Ascending aorta (tissue), 2 donors: ENCODE data around the gene MCOLN2. TPM values are rescaled to one million over a fixed set of nuclear protein-coding genes. Genes with fewer than 3 reads are reported as not detected.
A peak's percentile ranks its signal among the peaks of the same experiment; 100 is the strongest.

ENCODE experiments used
- DNase-seq, 2 donors: peaks; one replicate each; pipeline ENCODE4 v3.0.0-alpha.2; 2019; ENCODE audit warnings: low spot score in 2 of 2
- H3K27ac ChIP-seq, 2 donors: fragments of 200-600 bp; sonication (generic); one replicate each; pipeline ENCODE4 v1.5.1; 2016 to 2017; ENCODE audit warnings: mild to moderate bottlenecking in 1 of 2
- H3K27me3 ChIP-seq: fragments of 200-600 bp; sonication (generic); one replicate; pipeline ENCODE4 v1.5.1; 2017
- H3K36me3 ChIP-seq, 2 donors: fragments of 200-600 bp; sonication (generic); one replicate each; pipeline ENCODE4 v1.5.1; 2016
- H3K4me1 ChIP-seq, 2 donors: fragments of 200-600 bp; sonication (generic); one replicate each; pipeline ENCODE4 v1.5.1; 2016 to 2017; ENCODE audit warnings: mild to moderate bottlenecking in 1 of 2
- H3K4me3 ChIP-seq, 2 donors: fragments of 200-600 bp; sonication (generic); one replicate each; pipeline ENCODE4 v1.5.1; 2016 to 2017; ENCODE audit warnings: mild to moderate bottlenecking in 1 of 2
- H3K9me3 ChIP-seq, 2 donors: fragments of 200-600 bp; sonication (generic); one replicate each; pipeline ENCODE4 v1.5.1; 2016
- CTCF ChIP-seq, 3 experiments: fragments of 200-600 bp in 2 of 3; fragments of 450-650 bp in 1 of 3; sonication (generic) in 2 of 3; IDR thresholded peaks; one replicate each; pipeline ENCODE4 v1.5.1; 2016 to 2019; ENCODE audit warnings: antibody characterized with exemption in 3 of 3, mild to moderate bottlenecking in 1 of 3, moderate library complexity in 1 of 3
- intact Hi-C: fragments of 100-400 bp; cut with DNase I; formaldehyde crosslinking; loops from one replicate; pipeline ENCODE4 v1.15.1; 2023
- total RNA-seq: library from RNA; depleted of rRNA; stranded (reverse); fragments of >200 nt; gene quantifications from one replicate; pipeline ENCODE4 v1.1.0, GENCODE V29; 2016

MCOLN2 gene
- total RNA-seq, 1 donor from 2014 or later, result not detected

DNA sequence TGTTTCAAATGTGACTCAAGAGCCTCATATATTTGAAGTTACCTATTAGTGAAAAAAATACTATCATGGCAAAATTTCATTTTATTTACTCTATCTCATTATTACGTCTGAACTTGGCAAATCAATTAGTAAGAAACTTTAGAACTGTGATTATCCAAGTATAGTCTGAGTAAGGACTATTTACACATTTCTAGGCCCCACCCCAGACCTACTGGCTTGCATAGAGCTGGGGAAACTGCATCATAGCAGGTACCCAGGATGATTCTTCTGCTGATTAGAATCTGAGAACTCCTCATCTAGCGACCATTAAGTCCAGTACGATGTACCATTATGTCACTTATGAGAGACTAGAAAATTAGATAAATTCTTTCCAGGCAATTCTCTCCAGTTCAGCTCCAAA is 31.2 kb upstream of the MCOLN2 start:
- Histone ChIP-seq H3K27me3 (no peaks in the 10 kb centered on the region), H3K4me3 (no peak overlapping the region), H3K4me1 (no peaks in the 10 kb centered on the region), H3K36me3 (no peaks in the 10 kb centered on the region), H3K9me3 (no peaks in the 10 kb centered on the region), H3K27ac (no peak overlapping the region)
- DNase-seq, result no peak
- TF ChIP-seq CTCF (IDR thresholded peaks at IDR 0.05), result no peak
- intact Hi-C loops, result no loop called here

GRCh38 chr1:85027242-85027983 is 30.5 kb upstream of the MCOLN2 start:
- H3K27me3 ChIP-seq, result no peaks in the 10 kb centered on the region
- DNase-seq, result no peak
- no peak overlapping the region for H3K4me3 ChIP-seq
- peak in 1 of 3 experiments; percentile 37 for TF ChIP-seq CTCF (IDR thresholded peaks at IDR 0.05)
- H3K4me1 ChIP-seq, result no peaks in the 10 kb centered on the region
- intact Hi-C loops, result loop anchor here (1.0 kb wide), 1 partner anchor 82 kb away; no protein-coding TSS in a partner anchor
- no peaks in the 10 kb centered on the region for H3K9me3 ChIP-seq
- H3K36me3 ChIP-seq, result no peaks in the 10 kb centered on the region
- H3K27ac ChIP-seq, result no peak overlapping the region

- Histone ChIP-seq H3K9me3 (no peaks in the 10 kb centered on the region), H3K36me3 (no peaks in the 10 kb centered on the region), H3K27me3 (no peaks in the 10 kb centered on the region), H3K4me1 (no peaks in the 10 kb centered on the region), H3K27ac (no peak overlapping the region), H3K4me3 (no peak overlapping the region)
- DNase-seq, result no peak
- TF ChIP-seq CTCF (IDR thresholded peaks at IDR 0.05), result no peak
- intact Hi-C loops, result no loop called here
Observed at GRCh38 chr1:85025940-85026339, 29.0 kb upstream of the MCOLN2 start.

DNA sequence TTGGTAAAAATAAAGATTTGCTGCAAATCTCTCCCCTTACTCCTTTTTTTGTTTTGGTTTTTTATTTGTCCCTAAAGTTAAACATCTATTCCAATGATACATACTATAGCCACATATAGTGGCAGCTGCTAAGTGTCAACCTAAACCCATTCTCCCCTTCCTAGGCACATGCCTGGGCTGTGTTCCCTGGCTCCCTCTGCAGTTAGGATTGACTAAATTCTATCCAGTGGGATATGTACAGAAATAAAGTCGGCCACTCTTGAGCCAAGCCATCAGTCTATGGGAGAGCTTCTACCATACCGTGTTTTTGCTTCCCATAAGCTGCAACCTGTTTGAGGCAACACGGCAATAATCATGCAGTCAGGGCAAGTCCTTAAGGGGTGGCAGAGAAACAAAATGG is 27.8 kb upstream of the MCOLN2 start:
- H3K27me3 ChIP-seq, result no peaks in the 10 kb centered on the region
- H3K4me1 ChIP-seq, result no peaks in the 10 kb centered on the region
- no peak for TF ChIP-seq CTCF (IDR thresholded peaks at IDR 0.05)
- H3K9me3 ChIP-seq, result no peaks in the 10 kb centered on the region
- DNase-seq, result no peak
- no peaks in the 10 kb centered on the region for H3K36me3 ChIP-seq
- intact Hi-C loops, result no loop called here
- H3K4me3 ChIP-seq, result no peak overlapping the region
- no peak overlapping the region for H3K27ac ChIP-seq

- H3K9me3 ChIP-seq, result no peaks in the 10 kb centered on the region
- no peak overlapping the region for H3K4me3 ChIP-seq
- no peak for DNase-seq
- H3K27ac ChIP-seq, result no peak overlapping the region
- no peaks in the 10 kb centered on the region for H3K36me3 ChIP-seq
- no peaks in the 10 kb centered on the region for H3K27me3 ChIP-seq
- TF ChIP-seq CTCF (IDR thresholded peaks at IDR 0.05), result no peak
- no peaks in the 10 kb centered on the region for H3K4me1 ChIP-seq
- intact Hi-C loops, result no loop called here
Observed at GRCh38 chr1:85022700-85023099, 25.8 kb upstream of the MCOLN2 start.
